Medulla oblongata (tissue), 1 donor: ENCODE results near the gene TACC2.

Source experiments
- DNase-seq: peaks from one replicate; pipeline ENCODE4 v3.0.0-alpha.2; 2015; ENCODE audit errors: extremely low spot score

TACC2 gene

DNA sequence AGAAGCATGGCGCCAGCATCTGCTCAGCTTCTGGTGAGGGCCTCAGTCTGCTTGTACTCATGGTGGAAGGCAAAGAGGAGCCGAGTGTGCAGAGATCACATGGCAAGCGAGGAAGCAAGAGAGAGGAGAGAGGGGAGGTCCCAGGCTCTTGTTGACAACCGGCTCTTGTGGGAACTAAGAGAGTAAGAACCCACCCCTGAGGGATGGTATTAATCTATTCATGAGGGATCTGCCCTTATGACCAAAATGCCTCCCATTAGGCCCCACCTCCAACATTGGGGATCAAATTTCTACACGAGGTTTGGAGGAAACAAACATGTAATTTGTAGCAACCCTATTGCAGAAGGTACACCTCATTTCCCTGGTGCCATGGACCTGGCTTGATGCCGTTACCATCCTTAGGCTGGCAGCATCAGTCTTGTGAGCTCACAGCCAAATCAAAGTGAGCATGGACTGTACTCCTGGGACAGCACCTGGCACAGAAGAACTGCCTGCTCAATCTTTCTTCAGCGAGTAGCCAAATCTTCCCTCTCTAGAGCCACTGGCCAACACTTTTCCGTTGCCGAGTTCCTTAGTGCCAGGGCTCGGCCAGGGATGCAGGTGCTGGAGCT lies 288.7 kb downstream of the TACC2 start:
- no peak for DNase-seq

DNA sequence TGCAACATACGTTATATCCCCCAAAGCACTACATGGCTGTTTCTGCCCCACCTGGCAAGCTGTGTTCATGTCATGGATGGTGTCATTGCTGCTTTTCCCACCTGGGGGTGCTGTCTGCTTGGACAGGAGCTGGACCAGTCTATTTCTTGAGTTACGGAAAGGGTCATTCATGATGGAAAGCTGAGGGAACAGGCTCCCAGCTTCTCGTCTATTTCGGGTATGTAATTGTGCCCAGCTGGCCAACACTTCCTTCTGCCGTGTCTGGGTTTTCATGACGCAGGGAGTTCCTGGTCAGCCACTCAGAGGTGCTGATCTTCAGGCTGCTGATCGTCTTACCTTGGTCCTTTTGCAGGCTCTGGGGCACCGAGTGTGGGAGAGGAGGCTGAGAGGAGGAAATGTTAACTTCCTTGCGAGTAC lies 290.8 kb downstream of the TACC2 start:
- DNase-seq: peak; percentile 73

DNA sequence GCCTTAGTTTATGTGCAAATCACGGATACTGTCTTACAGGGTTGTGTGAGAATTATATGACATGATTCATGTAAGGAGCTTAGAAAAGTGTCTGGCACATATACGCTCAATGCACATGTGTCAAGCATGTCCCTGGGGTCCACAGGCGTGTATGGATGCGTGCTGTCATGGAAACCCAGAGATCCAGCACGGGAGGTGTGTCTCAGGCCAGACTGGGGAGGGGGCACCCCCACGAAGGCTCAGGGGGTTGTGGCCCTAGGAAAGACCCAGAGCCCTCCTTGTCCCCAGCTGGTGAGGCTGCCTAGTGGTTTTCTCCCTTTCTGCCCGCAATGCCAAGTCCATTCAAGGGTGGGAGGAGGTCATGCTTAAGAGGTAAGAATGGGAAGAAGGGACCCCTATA lies 291.2 kb downstream of the TACC2 start:
- DNase-seq: no peak

DNA sequence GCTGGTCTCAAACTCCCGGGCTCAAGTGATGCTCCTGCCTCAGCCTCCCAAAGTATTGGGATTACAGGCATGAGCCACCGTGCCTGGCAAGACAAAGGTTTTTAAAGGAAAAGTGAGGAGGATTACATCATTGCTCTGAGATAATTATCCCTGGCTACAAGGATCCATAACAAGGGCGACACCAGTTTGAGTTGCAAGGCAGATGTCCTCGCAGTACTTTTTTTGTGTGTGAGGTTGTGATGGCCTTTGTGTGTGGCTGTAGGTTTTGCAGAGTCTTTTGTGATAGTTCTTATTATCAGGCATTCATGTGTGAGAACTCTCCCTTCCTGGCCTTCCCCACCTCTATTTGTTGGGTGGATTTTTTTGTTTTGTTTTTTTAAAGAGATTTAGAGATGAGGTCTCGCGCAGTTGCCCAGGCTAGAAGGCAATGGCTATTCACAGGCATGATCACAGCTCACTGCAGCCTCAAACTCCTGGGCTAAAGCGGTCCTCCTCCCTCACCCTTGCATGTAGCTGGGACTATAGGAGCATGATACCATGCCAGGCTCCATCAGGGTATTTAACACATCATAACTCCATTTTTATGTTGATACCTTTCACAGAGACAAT lies 292.2 kb downstream of the TACC2 start:
- no peak for DNase-seq

DNA sequence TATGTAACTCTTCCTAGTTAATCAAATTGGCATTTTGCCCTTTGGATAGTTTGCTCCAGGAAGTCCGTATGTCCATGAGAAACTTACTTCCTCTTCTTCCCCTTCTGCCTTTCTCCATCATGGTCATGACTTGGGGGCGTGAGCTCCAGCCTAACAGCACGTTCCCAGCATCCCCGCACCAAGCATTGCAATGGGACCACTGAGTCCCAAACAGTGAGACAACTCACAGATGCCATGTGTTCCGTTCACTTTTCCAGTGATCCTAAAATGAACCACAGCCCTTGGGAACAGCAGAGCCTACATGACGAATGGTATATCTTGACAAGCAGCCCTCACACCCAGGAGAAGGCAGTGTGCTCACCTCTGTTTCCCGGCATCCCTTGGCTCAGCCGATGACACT lies 292.8 kb downstream of the TACC2 start:
- no peak for DNase-seq

DNA sequence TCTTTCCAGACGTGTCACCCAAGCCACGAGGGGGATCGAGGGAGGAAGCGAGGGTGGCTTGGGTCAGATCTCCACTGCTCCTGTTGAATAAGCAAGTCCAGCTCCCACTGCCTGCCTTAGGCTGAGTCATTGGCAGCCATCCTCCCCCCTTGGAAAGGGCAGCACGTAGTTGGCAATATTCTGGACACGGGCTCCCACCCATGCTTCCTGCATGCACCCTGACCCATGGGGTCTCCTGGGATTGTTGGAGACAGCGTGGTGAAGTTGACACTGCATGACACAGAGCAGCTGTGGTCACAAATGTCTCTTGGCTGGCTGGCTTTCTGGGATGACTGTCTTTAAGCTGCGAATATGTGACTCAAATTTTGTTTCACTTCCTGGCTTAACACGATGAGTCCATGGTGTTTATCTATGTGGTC lies 293.3 kb downstream of the TACC2 start:
- DNase-seq: no peak

DNA sequence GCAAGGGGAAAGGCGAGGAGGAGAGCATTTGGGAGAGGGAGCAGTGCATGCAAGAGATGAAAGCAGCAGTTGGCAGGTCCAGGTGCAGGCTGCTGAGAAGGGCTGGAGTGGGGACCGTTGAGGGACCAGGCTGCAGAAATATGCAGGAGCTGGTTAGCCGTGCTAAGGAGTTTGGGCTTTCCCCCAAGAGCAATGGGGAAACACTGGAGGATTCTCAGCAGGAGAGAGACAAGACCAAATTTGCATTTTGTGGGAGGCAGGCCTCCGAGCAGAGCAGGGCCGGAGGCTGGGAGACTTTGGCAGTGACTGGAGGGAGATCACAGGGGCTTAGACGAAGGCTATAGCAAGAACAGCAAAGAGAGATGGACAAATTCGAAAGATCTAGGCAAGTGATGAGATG lies 293.9 kb downstream of the TACC2 start:
- no peak for DNase-seq

DNA sequence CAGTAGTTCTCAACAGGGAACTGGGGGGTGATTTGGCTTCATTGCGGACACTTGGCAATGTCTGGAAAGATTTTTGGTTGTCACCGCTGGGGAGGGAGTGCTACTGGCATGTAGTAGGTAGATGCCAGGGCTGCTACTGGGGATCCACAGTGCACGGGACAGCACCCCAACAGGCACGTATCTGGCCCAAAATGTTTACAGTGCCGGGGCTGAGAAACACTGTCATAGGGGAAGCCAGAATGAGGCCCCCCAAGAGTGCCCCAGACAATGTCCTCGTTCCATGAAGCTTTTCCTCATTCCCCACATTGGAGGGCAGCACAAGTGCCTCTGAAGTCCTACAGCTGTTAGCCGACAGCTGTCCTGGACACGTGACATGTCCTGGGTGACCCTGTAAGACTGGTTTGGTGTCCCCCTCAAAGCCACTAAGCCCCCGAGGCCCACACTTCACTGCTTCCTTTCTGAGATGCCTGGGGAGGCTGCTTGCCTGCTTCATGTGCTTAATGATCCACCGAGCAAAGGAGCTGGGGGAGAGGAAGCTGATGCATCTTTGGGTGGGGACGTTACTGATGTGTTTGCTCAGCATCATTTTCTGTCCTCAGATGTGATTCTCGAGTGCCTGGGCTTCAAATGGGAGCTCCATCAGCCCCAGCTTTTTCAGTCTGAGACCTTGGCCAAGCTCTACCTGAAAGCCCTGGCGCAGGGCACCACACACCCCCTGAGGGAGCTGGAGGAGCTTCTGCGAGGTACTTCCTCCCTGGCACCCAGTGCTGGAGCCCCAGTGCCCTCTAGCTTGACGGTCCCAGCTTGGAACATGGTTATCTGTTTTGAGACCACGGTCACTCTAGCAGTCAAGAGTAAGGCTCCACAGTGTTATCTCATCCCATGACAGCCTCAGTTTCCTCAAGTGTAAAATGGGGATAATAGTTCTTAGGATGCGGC lies 296.8 kb downstream of the TACC2 start:
- DNase-seq: no peak

DNA sequence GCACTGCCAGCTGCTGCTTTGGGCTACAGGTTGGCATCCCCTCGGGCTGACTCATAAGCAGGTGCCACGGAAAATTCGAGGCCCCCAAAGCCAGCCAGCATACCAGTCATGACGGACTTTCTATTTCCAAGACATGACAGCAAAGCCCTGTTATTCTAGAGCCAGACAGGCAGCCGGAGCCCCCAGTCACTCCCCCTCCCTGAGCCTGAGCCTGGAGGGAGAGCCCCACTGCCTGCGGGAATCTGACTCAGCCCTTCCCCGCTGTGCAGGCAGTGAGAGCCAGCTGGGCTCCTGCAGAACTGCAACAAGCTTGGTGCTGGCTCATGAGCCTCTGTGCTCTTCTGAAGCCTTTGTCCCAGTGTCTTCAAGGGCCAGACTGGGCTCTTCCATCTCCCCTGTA lies 297.9 kb downstream of the TACC2 start:
- peak; percentile 62 for DNase-seq

DNA sequence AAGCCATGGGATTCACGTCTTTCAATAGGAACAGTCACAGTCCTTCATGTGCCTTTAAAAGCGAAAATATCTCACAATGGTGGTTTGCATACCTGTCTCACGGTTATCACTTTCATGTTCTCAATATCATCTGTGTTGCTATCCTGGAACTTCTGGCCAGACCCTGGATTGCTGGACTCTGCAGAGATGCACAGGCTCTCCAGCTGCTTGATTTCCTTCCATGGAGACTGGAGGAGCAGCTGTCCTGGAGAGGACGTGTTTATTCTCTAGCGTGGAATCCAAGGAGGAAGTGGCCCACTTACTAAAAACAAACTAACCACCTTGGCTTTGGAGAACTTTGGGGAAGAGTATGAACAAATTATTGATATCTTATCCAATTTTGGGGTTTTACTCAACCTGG lies 298.6 kb downstream of the TACC2 start:
- no peak for DNase-seq

DNA sequence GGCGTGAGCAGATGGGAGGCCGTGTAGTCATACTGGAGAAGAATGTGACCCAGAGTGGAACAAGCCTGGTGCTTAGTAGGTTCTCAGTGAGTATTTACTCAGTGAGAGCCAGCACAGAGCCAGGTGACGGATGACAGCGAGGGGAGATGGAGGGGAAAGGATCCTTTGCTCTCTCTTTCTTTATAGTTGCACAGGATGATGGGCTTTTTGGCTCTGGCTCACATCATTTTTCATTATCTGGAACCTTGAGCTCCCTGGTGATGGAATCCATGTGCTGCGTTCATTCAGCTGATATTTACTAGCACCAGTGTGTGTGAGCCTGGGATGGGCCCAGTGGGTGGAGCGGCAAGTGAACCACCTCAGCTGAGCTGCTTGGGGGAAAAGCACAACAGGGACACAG lies 299.3 kb downstream of the TACC2 start:
- DNase-seq: no peak

DNA sequence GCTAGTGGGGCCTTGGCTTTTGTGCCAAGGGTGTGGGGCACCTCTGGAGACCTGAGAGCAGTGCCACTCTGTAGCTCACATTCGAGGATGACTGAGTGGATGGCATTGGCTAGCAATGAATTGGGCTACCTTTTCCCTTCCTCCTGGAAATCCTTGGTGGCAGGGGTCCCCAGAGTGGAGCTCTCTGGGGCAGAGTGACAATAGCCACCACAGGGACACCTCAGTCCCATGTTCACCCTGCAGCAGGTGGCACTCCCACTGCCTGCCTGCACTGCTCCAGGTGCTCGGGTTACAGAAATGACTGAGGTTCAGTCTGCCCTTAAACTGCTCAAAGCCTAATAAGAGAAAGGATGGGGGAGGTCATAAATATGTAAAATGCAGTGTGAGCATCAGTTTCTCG lies 300.0 kb downstream of the TACC2 start:
- DNase-seq: no peak

DNA sequence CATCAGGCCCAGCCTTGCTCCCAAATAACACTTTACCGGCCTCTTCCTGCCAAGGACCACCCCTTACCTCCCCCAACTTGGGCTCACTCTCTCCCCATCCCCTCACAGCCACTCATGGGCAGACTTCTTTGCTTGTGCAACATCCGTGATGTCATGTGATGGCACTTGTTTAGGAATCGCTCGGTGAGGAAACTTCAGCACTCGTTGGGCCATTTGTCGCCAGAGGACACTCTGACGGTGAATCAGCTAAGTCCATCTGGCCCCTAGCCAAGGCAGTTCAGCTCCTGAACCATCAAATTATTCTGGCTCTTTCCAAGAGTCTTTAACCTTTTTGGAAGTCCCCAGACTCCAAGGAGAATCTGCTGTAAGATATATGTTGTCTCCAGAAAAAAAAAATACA lies 301.4 kb downstream of the TACC2 start:
- no peak for DNase-seq

DNA sequence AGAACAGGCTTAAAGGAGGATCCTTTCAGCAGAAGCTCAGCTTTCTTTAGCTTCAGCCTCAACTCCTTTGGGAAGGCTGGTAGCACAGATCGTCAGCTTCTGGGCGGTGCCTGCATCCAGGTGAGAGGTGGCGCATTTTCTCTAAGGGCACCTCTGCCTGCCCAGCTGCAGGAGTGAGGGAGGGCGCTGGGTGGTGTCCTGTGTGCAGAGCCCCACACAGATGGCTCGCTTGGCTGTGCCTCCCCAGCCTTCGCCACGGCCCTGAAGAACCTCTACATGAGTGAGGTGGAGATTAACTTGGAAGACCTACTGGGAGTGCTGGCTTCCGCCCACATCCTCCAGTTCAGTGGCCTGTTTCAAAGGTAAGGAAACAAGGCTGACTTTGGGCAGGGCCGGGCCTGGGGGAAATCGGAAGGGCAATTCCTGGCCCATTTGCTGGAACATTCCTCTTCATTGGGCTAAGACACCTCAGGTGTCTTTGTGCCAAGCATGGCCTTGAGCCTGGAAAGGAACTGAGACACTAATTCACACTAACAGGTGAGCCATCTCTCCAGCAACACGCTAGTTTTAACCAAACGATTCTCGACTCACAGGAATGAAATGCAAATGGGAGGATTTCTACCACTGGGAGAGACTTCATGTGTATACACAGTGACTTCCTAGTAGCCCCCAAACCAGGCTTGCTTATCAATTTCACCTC lies 302.0 kb downstream of the TACC2 start:
- DNase-seq: no peak

DNA sequence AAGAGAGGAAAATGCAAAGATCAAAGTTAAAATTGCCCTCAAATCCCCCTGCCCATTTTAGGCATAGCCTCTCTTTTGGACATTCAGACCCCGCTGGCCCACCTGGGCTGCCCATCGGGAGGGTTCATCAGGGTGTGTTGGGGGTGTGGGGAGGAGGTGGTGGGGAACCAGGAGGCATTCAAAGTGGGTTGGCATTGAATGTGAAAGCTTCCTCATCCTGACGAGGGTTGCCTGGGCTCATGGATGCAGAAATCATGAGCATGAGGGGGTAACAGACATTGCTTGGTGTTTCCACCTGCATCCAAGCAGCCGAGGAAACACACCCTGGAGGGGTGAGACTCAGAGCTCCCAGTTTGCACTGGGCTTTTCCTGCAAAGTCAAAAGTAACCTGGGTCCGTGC lies 302.8 kb downstream of the TACC2 start:
- no peak for DNase-seq

DNA sequence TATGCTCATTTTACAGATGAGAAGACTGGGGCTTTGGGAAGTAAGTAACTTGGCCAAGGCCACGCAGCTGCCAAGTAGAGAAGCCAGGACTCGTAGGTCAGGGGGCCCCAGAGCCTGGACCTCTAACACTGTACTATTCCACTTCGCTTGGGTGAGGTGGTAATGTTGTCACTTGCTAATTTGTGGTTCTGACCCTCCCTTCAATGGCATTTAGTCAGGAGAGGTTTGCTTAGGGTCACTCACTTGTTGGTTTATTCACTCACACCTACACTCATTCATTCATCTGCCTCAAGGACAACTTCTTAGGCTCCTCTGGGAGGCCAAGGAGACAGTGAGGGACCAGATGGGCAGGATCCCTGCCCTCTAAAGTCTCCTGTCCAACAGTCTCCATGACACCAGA lies 303.4 kb downstream of the TACC2 start:
- no peak for DNase-seq

DNA sequence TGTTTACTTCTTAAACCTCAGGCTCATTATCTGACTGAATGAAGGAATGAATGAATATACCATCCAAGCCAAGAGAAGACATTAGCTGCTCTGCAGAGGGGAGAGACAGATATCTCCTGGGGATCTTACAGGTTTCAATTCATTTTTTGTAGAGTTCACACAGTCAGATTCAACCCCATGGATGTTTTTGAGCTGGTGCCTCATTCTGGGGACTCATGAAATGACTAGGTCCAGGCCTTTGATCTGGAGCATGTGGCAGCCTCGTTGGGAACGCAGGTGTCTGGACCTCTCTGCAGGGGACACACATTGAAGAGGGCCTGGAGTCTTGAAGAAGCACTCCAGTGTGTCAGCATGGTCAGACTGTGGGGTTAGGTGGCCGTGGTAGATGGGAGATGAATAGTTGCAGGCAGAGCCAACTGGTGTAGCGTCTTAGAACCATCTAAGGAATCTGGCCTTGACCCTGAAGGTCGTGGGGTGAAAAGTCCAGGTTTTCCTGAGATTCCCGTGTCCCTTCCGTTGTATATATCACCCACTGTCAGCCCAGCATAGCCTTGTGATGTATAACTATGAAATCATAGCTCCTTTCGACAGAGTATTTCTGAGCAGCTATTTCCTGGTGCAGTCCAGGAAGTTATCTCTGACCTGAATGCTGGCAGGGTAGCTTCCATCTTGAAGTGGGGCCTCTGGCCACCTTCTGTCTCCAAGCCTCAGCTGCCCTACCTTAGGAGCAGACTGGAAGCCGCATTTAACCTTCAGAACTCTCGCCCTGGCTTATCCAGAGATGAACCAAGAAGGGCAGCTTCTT lies 304.4 kb downstream of the TACC2 start:
- no peak for DNase-seq

DNA sequence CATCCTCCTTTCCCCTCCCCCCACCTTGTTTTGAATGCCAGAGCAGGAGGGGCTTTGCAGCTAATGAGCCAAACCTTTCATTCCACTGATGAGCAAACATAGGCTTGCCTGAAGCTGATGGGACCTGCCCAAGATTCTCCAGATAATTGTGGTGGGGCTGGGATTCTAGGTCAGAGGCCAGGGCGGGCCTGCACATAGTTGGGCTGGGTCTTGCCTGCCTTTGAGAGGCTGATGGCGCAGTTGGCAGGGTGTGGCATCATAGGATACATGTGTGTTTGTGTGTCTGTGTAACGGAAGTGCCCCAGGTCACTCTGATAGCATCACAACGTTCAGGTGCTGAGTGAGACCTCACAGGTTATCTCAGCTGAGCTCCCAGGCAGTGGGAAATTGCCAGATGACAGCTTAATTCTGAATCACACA lies 305.0 kb downstream of the TACC2 start:
- no peak for DNase-seq

DNA sequence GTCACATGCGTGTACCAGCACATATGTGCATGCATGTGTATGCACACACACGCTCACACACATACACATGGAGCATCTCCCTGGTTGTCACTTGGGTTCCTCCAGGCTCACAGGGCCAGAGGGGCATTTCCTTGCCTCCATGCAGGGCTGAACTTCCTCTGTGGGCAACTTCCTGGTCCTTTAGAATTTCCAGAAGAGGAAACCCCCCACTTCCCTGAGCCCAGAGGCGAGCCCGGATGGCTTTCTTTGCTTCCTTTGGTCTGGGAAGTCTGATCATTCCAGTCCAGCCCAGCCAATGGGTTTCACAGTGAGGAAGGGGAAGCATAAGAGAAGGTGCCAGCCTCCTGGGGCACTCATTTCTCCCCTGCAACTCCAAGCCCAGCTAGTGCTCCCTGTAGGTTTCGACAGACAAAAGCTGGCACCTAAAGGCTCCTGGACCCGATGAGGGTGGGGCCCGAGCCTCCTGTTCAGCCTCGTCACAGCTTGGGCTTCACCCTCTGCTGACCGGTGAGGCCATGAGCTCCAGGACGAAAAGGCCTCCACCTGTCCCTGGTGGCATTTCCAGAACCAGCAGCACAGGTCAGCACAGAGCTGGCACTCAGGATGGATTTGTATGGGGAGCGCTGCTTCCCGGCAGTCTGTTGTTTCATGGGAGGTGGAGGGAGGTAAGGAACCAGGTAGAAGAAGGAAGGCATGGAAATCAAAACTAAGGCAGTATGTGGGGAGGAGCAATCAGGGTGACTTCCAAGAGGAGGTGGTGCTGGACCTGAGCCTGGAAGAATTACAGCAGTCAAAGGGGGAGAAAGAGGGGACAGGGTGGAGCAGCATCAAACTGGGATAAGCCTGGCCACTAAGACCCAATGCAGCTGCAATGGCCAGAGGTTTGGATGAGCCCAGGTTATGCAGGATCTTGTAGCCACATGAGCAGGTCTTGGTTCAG lies 305.8 kb downstream of the TACC2 start:
- DNase-seq: no peak

DNA sequence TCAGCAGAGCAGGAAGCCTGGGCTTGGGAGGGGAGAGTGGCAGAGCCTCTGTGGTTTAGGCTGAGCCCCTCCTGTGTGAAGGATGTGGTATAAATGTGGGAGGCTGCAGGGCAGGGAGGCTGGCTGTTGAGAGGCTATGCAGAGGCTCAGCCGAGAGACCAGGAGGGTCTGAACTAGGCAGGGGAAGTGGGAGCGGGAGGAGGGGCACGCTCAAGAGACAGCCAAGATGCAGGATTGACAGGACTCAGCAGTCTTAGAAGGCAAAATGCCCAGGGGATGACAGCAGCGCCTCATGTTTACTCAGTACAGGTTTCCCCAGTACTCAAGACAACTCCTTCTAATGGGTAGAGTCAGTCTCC lies 306.5 kb downstream of the TACC2 start:
- no peak for DNase-seq
